GM19240 (cell line): ENCODE results near the gene ASNSD1.
A peak's percentile ranks its signal among the peaks of the same experiment; 100 is the strongest.

Source experiments
- DNase-seq: peaks from one replicate; pipeline ENCODE4 v3.0.0; 2011; ENCODE audit warnings: low spot score; ENCODE audit not compliant: insufficient read length

ASNSD1 gene

DNA sequence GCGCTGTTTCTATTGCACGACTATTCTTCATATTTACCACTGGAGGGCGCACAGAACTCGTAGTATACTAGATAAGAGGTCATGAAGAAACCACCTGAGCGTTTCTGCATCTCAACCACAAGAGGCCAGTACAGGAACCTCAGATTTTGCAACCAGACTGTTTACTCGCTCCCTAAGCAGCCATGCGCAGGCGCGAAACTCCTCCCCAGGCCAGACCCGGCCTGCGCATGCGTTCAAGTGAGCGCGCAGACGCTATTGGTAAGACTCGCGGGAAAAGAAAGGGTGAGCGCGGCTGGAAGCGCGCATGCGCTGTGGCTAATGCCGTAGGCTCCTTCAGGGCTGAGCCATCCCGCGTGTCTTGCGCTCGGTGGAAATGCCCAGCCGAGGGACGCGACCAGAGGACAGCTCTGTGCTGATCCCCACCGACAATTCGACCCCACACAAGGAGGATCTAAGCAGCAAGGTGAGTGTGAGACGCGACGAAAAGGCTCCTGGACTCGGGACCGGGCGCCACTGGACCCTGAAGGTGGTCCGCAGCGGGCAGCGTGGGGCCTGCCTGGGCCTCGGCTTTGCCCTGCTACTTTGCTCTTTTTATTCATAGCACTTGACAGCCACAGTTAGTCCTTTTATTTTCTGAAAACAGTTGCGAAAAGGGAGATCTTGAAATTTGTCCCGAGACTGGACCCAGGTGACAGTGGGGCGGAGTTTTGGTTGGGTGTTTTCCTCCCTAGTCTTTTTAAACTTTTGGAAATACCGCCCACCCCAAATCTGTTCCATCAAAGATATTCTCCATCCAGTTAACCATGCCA lies at the start of gene ASNSD1:
ASNSD1 (plus strand) TSS at position 312 of the 809 bp plus-strand sequence. CDS start 4,674 bp downstream, outside the sequence.
- peak; percentile 83 for DNase-seq

DNA sequence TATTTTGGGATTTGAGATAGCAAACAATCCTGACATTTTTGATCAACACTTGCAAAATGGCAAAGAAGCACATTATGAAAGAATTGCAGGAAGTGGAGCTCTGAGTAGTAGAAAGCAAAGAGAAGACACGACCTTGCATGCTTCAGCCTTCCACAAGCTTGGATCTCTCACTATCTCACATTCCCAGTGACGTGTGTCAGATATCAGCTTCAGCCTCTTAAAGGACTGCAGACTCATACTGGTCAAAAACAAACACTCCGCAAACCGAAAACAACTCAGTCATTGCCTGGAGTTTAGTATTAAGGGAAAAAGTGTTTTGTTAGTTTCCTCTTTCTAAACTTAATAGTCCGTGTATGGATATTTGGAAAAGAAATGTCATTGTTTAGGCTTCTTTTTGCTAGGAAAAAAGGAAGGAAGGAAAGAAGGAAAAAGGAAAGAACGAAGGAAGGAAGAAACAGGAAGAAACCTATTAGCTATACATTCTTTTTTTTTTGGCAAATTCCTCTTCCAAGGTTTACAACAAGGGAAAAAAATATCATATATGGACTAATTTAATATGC lies 48.1 kb upstream of the ASNSD1 start:
- DNase-seq: no peak

DNA sequence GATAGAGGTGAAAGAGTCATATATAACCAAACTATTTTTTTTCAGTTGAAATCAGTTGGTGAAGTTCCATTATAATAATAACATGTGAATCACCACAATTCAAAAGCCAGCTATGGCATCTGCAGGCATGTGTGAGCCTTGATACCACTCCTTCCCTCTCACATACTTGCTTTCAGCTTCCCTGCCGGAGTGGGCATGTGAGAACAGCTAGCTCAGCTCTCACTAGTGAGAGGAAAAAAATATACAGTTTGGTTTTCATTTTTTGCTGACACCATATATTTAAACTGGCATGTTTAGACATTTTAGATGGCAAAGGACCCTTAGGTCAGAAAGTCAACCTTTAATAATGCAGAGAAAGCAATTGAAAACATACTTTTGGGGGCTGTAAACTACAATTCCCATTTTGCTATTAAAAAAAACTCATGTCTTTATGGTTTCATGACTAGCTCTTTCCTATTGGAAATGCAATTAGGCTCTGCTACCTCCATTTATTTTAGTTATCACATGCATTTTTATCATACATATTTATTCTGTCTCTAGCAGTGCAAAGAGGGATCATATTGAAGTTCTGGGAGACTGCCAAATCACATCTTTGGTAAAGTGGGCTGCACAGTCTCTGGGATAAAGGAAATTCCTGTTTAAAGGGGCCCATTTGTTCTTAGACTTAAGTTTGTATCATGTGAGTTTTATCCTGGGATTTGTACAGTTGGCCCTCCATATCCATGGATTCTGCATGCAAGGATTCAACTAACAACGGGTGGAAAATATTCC lies 47.4 kb upstream of the ASNSD1 start:
- DNase-seq: no peak

DNA sequence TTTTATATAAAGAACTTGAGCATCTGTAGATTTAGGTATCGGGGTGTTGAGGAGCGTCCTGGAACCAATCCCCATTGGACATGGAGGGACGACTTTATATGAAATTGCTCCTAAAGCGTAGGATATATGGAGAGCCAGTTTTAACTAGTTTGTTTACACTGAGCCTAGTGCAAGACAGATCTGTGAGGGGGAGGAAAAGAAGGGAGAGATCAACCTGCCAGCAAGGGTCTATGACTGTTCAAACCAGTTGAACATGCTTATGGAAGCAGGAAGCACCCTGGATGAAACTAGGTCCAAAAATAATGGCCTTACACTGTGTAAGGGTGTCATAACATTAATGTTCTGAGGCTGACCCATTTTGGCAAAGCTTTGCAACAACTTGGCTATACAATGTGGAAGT lies 46.7 kb upstream of the ASNSD1 start:
- DNase-seq: no peak

DNA sequence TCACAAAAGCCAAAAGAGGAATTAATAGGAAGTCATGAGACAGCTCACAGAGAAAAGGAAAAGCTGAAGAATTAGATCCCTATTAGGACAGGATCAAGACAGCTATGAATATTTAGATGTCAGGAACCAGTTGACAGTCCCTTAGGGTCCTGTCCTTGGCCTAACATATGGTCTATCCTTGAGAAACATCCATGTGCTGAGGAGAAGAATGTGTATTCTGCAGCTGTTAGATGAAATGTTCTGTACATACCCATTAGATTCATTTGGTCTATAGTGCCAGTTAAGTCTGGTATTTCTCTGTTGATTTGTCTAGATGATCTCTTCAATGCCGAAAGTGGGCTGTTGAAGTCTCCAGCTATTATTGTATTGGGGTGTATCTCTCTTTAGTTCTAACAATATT lies 43.1 kb upstream of the ASNSD1 start:
- DNase-seq: no peak

DNA sequence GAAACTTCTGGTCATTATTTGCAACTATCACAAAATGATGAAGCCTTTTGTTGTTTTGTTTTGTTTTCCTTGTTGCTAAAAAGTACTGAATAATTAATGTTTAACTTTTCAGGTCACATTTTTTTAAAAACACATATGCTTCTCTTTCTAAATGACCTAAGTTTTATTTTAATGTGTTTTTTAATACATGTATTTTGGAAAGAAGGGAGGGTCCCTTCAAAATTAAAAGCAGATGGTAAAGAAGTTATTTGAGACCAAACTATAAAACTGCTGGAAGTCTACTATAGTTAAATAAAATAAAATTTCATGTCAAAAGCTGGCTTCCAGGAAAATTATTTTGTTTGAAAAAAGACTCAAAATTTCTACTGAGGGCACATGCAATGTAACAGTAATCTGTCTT lies 39.5 kb upstream of the ASNSD1 start:
- DNase-seq: no peak

DNA sequence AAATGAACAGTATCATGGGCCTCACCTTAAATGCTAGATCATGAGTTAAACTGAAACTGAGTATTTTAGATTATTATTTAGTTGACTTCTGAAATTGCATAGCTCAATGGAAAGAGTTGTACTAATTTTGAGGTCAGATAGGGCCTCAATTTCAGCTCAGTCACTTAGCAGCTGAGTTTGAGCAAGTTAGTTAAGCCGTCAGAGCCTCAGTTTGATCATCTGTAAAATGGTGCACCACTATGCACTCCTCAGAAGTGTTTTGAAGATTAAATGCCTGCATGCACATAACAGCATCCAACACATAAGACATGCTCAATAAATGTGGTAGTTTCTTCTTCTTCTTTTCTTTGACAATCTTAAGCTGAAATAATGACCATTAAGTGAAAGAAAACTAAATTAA lies 38.2 kb upstream of the ASNSD1 start:
- DNase-seq: no peak

DNA sequence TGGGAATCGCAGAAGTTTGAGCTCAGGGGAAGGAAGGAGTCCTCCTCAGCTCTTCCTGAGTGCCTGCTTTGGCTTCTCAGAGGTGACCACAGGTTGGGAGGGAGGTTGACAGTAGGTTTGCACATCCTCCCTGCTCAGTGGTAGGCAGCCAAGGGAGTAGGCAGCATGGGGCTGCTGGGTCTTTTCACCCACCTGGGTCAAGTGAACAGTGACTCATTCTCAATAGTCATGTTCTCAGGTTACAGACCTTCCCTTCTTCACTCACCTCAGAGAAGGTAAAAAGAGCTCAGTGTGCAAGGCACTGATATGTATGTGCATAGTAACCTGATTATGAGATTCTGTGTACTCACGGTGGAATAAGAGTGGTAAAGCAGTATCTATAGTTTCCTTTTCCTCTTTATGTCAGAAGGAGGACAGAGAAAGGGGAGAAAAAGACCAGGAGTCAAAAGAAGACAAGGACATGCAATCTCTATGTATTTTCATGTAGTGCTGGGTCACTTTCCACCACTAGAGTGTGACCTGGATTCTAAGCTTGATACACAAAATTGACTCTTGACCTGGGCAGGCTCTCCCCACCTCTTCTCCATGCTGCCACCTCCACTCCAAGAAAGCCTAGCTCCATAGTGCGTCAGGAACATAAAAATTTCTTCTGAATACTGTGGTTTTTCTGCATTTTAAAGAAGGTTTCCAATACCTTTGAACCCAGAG lies 36.5 kb upstream of the ASNSD1 start:
- no peak for DNase-seq

DNA sequence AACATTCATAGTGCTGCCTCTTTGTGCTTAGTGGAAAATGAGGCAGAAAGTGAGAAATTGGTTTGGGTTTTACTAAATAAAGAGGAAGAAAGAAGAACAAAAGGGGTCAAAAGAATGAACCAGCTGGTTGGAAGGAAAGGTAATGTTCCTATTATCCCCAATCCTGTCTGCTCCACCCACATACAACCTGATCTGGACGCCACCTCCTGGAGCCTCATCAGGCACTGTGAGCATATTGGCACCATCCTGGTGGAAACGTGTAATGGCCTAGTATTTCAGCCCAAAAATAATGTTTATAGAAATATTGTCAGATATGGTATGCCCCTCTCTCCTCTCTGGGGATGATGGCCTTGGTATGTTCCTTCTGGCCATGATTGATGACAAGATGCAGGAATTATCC lies 35.6 kb upstream of the ASNSD1 start:
- no peak for DNase-seq

DNA sequence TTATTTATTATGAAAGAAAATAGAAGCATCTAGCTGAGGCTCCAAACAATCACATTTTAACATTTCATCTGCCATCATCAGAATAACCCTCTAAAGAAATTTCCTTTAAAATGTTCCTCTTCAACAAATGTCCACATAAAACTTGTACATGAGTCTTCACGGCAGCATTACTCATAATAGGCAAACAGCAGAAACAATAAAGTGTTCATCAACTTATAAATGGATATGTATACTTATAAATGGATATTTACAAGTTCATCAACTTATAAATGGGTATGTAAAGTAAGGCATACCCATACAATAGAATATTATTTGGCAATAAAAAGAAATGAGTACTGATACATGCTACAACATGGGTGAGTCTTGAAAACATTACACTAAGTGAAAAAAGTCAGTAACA lies 33.5 kb upstream of the ASNSD1 start:
- DNase-seq: no peak

DNA sequence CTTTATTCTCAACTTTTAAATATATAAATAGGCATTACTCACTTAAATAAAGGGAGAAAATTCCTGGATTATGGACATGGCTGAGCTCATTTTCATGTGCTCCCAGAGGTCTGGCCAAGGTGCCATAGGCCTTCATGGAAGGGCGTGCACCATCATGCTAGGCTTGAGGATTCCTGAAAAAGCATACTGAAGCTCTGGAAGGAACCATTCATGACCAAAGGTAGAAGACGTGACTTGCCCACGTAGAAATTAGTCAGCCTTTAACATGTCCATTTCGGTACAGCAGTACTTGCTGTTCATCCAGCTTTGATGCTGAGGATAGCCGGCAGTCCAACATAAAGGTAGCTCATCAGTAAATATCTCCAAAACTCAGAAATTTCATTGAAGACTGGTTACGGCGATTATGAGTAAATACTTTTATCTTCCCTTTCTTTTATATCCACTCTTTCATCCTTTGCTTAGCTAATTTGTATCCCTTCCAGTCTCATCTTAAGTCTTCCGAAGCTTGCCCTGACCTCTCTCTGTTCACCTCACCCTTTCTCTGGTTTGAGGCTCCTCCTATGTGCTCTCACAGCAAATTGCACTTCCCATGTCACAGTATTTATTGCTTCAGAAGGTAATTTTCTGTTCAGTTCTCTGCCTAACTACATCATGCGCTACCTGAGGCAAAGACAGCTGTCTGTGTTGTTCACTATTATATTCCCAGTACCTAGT lies 32.3 kb upstream of the ASNSD1 start:
- no peak for DNase-seq

DNA sequence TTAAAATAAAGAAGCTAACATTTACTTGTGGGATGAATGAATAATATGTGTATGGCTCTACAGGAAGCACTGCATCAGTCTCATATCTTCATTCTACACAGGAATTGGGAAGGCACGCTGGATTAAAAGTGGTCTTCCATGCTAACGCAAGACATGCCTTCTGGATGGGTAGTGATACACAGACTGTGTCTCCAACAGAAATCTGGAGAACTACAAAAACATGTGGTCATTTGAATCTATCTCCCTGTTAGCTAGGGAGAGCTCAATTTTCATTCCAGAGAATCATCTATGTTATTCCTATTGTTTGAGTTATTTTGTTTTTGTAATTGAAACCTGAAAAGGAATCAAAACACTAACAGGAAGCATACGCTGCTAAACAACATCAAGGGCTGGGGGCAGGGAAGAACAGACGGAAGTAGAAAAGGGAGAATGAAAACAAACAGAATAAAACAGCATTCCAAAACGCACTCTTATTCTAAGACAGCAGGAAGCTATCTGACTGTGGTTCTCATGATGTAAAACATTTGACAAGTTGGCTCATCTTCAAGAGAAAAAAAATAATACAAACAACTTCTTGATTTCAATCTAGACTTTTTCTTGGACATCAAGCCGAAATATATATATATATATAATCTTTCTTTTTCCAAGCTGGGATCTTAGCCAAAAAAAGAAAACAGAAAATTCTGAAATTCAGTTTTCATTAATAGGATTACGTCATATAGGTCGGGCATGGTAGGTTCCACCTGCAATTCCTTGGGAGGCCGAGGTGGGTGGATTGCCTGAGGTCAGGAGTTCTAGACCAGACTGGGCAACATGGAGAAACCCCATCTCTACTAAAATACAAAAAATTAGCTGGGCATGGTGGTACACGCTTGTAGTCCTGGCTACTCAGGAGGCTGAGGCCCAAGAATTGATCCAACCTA lies 31.5 kb upstream of the ASNSD1 start:
- no peak for DNase-seq

DNA sequence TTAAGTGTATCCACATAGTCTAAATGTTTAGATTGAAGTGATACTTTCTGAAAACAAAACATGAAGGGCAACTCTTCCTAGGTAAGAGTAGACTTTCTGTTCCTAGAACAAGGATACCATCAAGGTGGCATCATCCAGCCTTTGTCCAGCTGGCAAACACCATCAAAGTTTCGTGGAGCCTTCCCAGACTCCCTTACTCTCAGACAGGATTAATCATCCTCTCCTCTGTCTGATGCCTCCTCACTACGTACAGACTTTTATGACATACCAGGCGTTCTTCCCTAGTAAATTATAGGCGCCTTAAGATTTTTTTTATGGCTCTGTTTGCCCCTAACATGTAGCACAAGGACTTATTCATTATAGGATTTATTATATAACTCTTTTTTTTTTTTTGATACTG lies 29.4 kb upstream of the ASNSD1 start:
- DNase-seq: no peak

DNA sequence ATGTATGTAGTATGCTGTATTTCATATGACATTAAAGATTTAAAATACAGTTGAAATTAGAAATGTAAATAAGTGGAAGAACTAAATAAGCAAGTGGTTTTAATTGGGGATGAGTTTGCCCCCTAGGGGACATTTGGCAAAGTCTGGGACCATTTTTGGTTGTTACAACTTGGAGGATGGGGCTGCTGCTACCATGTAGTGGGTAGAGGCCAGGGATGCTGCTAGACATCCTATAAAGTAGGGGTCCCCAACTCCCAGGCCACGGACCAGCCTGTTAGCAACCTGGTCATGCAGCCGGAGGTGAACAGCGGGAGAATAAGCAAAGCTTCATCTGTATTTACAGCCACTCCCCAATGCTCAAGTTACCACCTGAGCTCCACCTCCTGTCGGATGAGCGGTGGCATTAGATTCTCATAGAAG lies 27.9 kb upstream of the ASNSD1 start:
- DNase-seq: no peak

DNA sequence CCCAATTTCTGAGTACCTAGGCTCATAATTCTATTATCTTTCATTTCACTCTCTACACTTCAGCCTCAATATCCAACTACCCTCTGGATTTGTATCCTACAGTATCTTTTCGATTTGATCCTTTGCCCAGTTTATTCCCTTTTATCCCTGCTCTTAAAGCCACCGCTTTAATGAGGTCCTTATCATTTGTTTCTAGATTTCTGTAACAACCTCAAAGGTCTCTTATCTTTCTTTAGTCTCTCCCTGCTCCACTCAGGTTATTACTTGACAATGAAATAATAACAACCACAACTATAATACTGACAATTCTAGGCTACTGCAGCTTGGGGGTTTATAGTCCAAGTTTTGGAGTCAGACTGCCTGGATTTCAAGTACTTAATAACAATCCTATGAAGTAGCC lies 25.9 kb upstream of the ASNSD1 start:
- DNase-seq: no peak

DNA sequence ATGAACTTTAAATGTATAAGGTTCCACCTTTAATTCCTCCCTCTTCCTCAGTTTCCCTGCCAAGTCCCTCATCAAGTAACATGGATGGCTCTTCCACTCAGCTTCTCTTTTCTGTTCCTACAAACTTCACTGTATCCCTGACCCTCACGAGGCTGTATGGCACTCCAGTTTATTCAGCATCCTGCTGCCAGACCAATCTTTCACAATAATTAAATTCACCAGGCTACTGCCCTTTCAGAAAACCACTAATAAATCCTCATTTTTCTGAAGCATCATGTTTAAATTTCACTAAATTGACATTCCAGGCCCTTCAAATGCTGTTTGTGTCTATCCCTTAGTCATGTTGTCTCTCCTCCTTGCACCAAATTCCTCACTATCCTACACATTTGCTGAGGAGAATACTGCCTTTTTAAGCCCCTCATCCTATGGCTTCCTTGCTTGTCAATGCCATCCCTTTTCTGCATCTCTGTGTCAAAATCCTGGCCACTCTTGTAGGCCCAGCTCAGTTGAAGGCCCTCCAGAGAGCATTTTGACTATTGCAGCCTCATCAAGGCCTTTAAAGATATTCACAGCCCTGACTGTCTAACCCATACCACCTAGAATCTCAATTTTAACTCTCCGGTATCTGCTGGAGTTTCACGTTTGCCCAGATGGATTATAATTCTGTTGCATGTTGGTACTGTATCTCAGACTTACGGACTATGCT lies 22.8 kb upstream of the ASNSD1 start:
- DNase-seq: no peak

DNA sequence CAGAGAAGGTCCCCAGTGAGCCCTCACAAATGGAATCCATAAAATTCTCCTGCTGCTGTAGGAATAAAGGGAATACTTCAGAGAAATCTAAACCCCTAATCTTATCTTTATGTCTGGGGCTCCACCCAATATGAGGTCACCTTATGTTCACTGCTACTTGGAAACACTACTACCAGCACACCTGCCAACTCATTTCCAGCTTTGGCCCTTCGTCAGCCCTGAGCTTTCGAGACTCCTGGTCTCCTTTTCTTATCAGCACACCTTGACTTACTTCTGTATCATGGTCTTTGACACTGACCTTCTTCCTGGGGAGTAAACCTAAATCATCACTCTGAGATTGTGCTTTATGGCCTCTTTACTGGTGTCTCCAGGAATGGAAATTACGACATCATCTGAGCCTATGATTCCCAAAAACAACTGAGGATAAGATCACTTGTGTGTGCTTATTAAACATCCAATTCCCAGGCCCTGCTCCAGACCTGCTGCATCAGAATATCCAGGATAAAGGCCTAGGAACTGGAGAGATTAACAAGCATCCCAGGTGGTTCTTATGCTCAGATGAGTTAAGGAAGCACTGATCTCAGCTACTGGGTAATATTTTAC lies 22.2 kb upstream of the ASNSD1 start:
- DNase-seq: no peak

DNA sequence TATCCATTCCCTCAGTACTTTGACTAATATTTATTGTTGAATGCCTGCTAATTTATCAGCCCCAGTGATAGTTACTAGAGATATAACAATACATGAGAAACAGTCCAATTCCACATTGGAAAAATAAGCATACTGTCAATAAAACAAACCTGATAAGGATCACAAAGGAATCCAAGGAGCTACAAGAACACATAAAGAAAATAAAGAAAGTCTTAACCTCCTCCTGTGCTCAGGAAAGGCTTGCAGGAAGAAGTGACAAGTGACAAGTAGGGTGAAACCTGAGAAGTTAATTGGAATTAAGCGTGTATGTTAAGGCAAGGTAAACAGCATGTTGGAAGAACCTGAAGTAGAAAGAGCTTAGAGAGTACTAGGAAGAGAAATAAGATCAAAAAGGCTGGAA lies 20.3 kb upstream of the ASNSD1 start:
- DNase-seq: no peak

DNA sequence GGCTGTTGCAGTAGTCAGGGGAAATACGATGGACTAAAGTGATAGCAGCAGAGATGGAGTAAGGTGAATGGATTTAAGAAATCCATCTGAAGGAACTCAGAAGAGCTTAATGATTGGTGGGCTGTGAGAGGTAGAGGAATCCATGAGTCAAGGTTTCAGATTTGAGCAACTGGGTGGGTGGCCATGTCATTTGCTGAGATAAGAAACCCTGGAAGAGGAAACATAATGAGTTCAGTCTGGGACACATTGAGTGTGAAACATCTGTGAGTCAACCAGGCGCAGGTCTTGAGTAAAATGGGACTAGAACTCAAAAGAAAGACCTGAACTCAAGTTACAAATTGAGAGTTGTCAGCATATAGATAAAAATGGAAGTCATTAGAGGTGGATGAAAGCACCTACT lies 19.7 kb upstream of the ASNSD1 start:
- DNase-seq: no peak
